LHCN-M2 (cell line): ENCODE data around the gene GOLGA8A. TPM values are rescaled to one million over a fixed set of nuclear protein-coding genes. Genes with fewer than 3 reads are reported as not detected.
"Not testable (repeated sequence)": the region's sequence is repeated elsewhere in the genome, so short reads cannot be mapped to it uniquely, and the experiment has no call there.

ENCODE experiments used
- DNase-seq: peaks from one replicate; pipeline ENCODE4 v3.0.0-alpha.2; 2012; ENCODE audit warnings: low read depth
- polyA plus RNA-seq: library from polyadenylated mRNA; unstranded; fragments of >200 nt; gene quantifications from one replicate; pipeline ENCODE4 v1.2.1, GENCODE V29; 2012; ENCODE audit warnings: missing spikeins
- total RNA-seq: library from RNA; depleted of rRNA; stranded (reverse); fragments of >200 nt; gene quantifications from 2 replicates; pipeline ENCODE4 v1.2.3, GENCODE V29; 2014; rRNA removed

The GOLGA8A gene, protein sequence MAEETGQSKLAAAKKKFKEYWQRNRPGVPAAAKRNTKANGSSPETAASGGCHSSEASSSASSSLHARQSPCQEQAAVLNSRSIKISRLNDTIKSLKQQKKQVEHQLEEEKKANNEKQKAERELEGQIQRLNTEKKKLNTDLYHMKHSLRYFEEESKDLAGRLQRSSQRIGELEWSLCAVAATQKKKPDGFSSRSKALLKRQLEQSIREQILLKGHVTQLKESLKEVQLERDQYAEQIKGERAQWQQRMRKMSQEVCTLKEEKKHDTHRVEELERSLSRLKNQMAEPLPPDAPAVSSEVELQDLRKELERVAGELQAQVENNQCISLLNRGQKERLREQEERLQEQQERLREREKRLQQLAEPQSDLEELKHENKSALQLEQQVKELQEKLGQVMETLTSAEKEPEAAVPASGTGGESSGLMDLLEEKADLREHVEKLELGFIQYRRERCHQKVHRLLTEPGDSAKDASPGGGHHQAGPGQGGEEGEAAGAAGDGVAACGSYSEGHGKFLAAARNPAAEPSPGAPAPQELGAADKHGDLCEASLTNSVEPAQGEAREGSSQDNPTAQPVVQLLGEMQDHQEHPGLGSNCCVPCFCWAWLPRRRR
- 26.9 and 27.3 TPM in 2 replicates for total RNA-seq
- polyA plus RNA-seq: 5.5 TPM

DNA sequence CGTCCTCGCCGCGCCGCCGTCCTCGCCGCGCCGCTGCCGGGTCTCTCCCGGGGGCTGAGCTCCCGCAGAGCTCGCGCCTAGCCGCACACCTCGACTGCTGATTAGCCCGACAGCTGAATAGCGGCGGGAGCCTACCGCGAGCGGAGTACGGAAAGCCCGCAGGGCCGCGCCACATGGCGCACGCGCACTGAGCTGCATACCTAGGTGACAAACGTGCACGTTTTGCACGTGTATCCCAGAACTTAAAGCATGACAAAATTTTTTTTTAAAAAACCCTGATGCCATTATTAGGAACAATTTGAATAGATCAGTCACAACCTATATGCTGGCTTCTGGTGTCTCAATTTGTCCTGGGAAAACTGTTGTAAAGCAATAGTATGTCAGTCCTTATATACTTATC lies at the start of gene GOLGA8A:
GOLGA8A (minus strand) TSS at position 122 of the 400 bp plus-strand sequence. CDS start 48,117 bp downstream, outside the sequence.
- DNase-seq: peak; percentile 79

DNA sequence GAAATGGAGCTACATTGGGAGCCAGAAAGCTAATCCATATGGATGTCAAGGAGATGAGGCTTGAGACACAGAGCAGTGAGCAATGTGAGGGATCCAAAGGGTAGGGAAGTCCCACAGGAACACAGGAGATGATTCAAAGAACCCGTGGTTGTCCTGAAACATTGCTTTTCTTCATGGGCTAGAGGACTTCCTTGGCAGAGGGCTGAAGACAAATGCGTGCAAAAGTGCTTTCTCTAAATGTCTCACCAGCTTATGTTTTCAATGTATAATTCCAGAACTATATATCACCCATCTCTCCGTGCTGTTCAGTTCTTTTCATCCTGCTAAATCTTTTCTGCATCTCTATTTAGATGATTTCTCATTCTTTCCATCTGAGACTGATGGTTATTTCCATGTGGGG lies 46.0 kb upstream of the GOLGA8A start:
- no peak for DNase-seq

DNA sequence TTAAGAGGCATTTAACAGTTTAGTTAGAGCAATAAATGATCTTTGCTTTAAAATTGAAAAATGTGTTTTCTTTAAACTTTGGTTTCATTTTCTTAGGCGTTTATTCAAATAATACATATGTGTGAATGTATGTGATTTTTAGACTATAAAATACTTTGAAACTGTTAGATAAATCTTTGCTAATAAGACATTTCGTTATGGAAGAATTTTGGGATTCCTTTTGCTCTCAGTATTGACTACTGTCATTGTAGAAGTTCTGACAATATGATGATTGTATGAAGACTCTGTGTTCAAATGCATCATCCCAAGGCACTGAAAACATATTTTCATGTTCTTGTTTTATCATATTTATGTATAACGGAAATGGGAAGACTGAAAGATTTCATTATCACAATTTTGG lies 43.8 kb upstream of the GOLGA8A start:
- DNase-seq: no peak

DNA sequence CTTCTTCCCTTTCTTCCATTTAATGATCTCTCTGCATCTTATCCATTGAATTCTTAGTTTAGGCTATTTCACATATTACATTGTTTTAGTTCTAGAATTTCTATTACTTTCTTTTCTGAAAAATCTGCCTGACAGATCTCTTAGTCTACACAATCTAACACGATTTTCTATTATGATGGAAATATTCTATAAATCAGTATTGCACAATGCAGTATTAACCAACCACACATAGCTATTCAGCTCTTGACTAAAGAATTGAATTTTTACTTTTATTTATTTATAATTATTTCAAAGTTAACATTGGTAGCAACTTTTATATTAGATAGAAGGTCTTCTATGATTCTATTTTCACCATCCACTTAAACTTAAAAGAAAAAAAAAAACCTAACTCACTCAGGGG lies 36.2 kb upstream of the GOLGA8A start:
- DNase-seq: no peak

DNA sequence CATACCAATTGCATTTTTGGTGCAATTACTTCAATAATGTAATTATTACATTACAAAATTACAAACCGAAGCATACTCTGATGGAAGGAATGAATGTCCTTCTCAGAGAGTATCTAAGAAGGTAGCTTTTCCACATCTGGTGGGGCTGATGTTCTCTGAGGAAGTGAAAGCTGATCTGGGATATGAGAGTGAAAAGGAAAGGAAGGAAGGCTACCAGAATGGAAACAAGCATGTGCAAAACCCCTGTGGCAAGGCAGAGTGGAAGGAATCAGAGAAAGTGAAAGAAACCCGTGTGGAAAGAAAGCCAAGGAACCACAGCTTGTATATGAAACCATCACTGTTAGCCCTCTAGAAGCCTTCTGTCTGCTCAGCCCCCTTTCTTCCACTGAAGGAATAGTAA lies 35.3 kb upstream of the GOLGA8A start:
- no peak for DNase-seq

DNA sequence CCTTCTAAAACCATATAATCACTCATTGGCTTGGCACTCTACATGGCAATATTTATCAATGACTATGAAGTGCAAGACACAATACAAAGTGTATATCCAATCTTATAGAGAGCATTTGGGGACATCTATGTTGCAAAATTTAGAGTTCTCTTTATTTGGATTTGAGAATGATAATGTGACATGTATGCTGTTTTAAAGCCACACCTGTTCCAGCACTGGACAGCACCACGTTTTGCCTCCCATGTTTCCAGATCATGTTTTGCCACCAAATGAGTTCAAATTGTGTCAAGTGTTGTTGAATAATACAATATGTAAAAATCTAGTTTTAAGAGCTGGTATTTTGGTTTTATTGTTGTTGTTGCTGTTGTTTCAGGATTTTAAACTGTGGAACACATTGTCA lies 33.3 kb upstream of the GOLGA8A start:
- no peak for DNase-seq

DNA sequence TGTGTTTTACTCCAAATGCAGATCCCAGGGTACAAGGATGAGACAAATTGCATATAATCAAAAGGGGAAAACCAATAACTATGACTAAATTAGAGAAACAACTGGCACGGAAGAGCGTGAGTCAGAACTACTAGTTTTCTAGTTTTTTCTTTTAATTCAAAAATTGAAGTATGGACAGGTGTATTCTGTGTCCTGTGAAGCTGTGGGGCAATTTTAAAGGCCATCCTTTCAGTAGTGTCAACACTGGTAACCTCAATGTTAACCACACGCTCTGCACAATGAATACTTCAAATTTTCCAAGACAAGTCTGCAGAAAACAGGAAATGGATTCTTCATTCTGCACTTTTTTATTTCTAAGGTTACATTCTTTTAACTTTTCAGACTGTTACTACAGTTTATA lies 32.5 kb upstream of the GOLGA8A start:
- DNase-seq: peak; percentile 38

DNA sequence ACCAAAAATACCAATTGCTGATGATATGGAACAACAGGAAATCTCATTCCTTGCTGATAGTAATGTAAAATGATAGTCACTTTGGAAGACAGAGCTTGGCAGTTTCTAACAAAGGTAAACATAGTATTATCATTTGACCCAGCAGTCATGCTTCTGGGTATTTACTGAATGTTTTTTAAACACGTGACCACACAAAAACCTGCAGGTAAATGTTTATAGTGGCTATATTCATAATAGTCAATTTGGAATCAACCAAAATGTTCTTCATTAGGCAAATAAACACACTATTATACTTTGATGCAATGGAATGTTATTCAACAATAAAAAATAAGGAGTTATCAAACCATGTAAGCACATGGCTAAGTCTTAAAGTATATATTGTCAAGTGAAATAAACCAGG lies 24.1 kb upstream of the GOLGA8A start:
- DNase-seq: no peak

DNA sequence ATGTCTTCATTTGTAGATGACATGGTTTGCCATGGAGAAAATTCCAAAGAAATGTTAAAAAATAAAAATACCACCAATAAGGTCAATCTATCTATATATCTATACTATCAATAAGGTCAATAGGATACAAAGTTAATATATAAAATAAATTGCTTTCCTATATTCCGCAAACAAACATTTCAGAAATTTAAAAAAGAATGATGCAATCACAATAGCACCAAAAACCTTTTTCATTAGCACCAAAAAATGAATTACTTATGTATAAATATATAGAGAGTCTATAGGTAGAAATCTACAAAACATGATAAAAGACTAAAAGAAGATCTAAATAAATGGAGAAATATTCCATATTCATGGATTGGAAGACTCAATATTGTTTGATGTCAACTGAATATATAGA lies 22.8 kb upstream of the GOLGA8A start:
- no peak for DNase-seq

DNA sequence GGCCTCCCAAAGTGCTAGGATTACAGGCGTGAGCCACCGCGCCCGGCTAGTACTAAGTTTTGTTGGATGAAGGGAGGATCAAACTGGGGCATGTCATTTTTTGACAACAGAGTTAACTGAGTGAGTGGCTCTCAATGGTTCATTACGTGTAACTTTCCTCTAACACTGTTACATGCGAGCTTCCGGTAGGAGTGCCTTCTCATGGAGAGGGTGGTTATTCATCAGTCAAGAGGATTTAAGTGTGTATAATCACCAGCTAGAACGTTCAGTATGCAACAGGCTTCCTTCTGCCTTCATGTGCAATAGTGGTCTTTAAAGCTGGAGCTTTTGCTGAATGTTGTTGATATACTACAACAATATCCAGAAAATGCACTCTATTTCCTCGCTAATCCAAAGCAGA lies 19.1 kb upstream of the GOLGA8A start:
- DNase-seq: no peak

DNA sequence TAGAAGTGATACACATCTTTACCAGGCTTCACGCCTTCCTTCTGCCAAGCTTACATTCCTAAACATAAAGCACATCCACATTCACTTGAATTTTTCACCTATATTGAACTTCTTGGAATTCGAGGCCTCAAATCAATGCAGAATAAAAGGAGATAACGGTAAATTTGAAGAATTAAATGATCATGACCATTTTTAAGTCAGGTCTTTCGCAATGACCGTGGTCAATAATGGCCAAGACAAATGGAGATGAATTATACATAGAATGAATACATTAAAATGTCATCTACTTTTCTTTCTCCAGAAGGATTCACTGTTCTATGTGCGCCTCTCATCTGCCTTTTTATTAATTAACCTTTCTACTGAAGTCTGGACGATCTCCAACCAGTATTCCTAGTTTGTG lies 5.3 kb upstream of the GOLGA8A start:
- no peak for DNase-seq

DNA sequence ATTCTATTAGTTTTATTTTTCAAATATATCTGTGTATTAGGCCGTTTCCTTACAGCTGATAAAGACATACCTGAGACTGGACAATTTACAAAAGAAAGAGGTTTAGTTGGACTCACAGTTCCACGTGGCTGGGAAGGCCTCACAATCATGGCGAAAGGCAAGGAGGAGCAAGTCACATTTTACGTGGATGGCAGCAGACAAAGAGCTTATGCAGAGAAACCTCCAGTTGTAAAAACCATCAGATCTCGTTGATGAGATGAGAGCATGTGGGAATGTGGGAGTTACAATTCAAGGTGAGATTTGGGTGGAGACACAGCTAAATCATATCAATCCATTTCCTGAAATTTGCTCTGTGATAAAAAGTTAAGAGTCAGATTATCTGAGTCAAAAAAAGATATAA lies 2.3 kb upstream of the GOLGA8A start:
- no peak for DNase-seq

DNA sequence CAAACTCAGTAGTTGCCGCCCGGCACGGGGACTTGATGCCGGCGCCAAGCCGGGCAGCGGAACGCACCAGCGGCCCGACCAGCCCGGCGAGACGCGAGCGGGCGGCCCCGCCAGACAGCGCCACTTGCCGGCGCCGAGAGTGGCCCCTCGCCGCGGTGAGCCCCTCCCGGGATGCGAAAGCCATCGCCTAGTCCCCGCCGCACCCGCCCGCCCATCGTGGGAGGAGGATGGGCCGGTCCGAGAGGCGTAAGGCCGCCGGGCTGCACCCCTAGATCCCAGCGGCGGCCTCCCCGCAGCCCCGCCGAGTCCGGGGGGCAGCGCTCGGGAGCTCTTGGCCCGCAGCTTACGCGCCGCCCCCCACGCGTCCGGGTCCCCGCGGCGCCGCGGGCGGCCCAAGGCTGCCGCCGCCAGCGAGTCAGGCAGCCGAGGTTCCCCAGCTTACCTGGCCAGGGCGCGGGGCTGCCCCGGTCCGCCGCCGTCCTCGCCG lies 609 bp downstream of the GOLGA8A start:
- DNase-seq: peak; percentile 36

DNA sequence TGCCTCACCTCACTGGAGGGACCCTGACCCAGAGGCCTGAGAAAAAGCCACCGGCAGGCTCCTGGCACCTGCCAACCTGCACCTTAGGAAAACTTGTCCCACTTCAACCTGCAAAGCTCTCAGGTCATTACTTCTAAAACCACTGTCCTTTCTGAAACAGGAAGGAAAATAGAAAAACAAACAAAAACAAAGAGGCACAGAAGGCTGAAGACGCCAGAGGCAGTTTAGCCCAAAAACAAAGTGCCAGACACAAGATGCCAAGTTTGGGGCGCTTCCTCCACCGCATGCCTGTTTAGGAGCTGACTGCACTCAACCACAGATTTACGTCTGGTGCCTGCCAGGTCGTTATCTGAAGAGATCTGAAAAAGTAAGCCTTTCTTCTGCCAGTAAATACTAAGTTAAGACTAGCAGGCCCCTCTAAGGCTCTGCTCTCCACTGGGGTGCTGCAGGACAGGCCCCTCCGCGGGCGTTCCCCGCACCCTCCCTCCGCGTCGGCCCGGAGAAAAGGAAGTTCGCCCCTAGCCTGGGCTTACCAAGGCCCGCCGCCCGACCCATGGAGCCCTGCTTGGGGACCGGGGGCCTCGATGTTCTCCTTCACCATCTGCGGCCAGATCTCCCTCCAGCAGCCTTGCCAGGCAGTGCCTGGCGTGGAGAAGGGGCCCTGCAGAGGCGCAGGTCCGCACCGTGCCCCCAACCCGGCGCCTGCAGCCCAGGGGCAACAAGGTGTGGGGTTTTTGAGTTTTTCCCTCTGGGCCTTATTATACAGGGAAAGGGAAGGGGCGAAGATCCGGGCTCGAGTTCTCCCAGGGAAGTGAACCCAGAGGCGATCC lies 1.3 kb downstream of the GOLGA8A start:
- DNase-seq: peak; percentile 12

DNA sequence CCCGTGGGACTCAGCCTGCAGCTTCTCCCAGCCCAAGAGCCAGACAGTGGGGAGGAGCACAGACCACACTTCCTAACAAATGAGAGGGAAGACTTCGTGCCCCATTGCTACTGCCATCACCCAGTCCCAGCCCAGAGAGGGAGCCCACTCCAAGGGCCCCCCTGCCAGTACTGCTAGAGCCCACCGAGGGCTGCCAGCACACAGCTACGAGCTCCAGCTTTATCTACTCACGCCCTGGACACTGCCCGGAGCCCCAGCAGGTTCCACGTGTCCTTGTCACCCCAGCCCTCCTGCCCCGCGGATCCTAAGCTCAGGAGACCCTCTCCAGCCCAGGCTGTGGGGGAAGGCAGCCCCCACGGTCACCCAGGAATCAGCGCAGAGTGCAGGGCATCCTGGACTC lies 1.9 kb downstream of the GOLGA8A start:
- no peak for DNase-seq

DNA sequence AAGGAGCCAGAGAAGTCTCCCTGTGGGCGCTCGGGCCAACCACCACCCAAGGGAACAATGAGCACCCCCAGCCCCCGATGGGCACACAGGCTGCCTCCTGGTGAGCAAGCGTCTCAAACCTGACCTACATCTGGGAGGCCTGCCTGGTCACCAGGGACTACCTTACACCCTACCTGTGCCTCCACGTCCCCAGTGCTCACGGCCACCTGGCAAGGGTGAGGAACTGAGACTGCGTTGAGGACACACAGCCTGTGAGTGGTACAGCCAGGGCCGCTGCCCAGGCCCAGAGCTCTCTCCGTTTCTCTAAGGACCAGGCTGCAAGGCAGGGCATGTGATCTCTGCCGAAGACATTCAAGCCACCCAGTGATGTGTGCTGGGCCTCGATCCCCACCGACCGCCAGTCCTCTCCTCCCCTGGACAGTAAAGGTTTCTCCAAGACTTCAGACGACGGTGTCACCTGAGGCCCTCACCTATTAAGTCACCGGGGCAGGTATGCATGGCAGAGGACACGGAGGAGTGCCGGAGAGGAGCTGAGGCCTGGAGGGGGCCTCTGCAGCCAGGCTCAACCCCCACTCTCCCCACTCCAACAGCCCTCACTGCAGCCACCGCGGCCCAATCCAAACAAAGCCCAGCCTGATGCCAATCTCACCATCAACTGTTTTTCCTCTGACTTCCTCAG lies 2.8 kb downstream of the GOLGA8A start:
- DNase-seq: no peak

DNA sequence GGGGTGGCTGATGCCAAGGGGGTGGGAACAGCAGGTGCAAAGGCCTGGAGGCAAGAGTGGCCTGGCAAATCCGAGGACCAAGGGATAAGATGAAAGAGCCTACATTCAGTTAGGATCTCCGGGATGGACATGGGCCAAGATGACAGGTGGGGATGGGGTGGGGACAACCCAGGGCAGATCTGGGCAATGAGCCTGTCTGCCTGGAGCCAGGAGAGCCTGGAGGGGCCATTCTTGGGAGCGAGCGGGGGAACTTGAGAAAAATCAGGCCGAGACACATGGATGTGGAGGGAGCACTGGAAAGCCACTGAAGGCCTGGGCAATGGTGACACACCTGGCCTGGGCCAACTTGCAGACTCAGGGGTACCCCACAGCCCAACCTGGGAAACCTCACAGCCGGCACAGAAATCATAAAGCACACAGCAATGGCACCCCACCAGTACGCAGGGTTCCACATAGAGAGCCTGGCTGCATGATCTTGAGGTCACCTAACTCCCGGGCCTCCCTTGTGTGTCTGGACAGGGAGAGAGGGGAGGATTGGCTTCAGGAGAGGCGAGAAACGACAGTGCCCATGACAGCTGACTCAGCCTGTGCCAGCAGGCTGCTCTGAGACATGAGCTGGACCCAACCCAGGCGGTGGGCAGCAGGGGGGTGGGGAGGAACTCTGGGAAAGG lies 3.5 kb downstream of the GOLGA8A start:
- not testable (repeated sequence) for DNase-seq

DNA sequence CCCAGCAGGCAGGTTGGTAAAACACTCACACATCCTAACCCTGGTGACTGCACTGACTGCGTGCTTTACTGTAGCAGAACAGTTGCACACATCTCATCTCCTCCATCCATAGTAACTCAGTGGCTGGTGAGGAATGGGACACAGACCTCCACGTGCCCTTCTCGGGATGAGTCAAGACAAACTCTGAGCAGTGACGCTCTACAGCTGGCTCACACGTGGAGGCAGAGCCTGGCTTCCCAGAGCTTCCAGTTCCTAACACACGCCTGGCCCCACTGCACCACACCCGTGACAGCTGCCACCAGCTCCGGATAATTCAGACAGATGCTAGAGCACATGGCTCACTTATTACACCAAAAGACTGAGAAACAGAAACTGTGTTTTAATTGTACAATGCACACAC lies 7.0 kb downstream of the GOLGA8A start:
- peak; percentile 34 for DNase-seq

DNA sequence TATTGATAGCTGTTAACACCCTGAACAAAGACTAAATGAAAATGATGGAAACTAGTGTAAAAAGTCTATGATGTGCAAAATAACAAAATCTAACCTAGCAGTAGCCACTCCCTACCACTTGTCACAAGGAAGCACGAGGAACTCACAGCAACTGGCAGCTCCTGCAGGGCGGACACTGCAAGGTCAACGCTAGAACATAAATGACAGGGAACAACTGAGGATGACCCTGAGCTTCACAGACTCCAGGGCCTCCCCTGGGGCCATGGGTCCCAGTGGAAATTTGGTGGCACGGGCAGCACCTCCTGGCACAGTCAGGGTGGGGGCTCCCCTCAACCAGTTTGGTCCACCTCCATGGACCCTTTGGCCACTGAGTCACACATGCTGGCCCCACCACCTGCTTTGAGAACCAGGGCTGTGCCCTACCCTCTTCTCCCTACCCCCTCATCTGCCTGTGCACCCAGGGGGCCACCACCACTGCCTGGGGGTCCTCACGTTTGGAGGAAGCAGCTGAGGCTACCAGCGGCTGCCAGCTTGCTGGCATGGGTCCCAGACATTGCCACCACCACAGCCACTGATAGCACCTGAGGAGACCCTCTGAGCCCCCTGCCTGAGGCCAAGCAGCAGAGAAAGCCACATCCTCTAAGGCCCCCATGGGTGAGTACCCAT lies 14.1 kb downstream of the GOLGA8A start:
- not testable (repeated sequence) for DNase-seq

DNA sequence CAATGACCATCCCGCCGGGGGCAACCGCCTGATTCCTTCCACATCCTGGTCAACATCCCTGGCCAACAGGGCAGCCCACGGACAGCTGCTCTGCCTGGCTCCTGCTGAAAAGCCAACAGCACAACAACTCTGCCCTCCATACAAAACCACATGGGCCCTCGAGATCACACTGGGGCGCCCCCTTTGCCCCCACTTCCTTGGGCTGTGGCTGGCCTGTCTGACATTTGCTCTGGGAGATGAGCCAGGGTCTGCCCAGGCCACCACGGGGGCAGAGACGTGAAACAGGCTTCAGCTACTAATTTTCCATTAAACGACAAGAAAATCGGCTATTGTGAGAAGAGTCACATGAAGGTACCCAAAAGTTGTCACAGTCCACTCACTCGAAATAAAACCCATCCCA lies 16.7 kb downstream of the GOLGA8A start:
- DNase-seq: not testable (repeated sequence)
